SK-N-SH treated with all-trans-retinoic acid at 6 μM for 48 hours (cell line): ENCODE results near the gene POC1A.

ENCODE experiments used
- ATAC-seq: fragments of 200-7000 bp; cut with Tn5 transposase; 3 replicates; pipeline ENCODE4 v1.9.1; 2020; ENCODE audit warnings: mild to moderate bottlenecking, moderate library complexity
- ARNTL ChIP-seq: fragments of 450-650 bp; formaldehyde crosslinking; IDR thresholded peaks from 2 replicates; pipeline ENCODE4 v1.5.0; 2020; ENCODE audit warnings: low read depth, mild to moderate bottlenecking, moderate library complexity, borderline replicate concordance
- BACH2 ChIP-seq: fragments of 250-450 bp; sonication (Bioruptor Pico); IDR thresholded peaks from 2 replicates; pipeline ENCODE4 v1.9.0; 2021; ENCODE audit warnings: mild to moderate bottlenecking, borderline replicate concordance
- CREB5 ChIP-seq: fragments of 250-450 bp; sonication (Bioruptor Pico); IDR thresholded peaks from 2 replicates; pipeline ENCODE4 v1.5.1; 2020; ENCODE audit warnings: low read depth, mild to moderate bottlenecking, moderate library complexity
- CSDC2 ChIP-seq: fragments of 250-450 bp; sonication (Bioruptor Pico); IDR thresholded peaks from 2 replicates; pipeline ENCODE4 v1.5.0; 2020; ENCODE audit warnings: mild to moderate bottlenecking, moderate library complexity
- CSRNP3 ChIP-seq: fragments of 250-450 bp; sonication (Bioruptor Pico); IDR thresholded peaks from 2 replicates; pipeline ENCODE4 v1.5.1; 2021; ENCODE audit warnings: mild to moderate bottlenecking, moderate library complexity
- ESRRG ChIP-seq: fragments of 250-450 bp; sonication (Bioruptor Pico); IDR thresholded peaks from 2 replicates; pipeline ENCODE4 v1.6.1; 2021; ENCODE audit warnings: mild to moderate bottlenecking
- ISL1 ChIP-seq: fragments of 250-450 bp; sonication (Bioruptor Pico); IDR thresholded peaks from 2 replicates; pipeline ENCODE4 v2.1.2; 2022; ENCODE audit warnings: mild to moderate bottlenecking, moderate library complexity
- PATZ1 ChIP-seq: fragments of 250-450 bp; sonication (Bioruptor Pico); IDR thresholded peaks from 2 replicates; pipeline ENCODE4 v1.8.0; 2020; ENCODE audit warnings: mild to moderate bottlenecking, moderate library complexity, borderline replicate concordance
- PPARA ChIP-seq: fragments of 250-450 bp; sonication (Bioruptor Pico); IDR thresholded peaks from 2 replicates; pipeline ENCODE4 v1.5.0; 2020; ENCODE audit warnings: mild to moderate bottlenecking, borderline replicate concordance
- RARB ChIP-seq: fragments of 250-450 bp; sonication (Bioruptor Pico); IDR thresholded peaks from 2 replicates; pipeline ENCODE4 v1.8.0; 2021; ENCODE audit warnings: mild to moderate bottlenecking, moderate library complexity
- TOX ChIP-seq: fragments of 250-450 bp; sonication (Bioruptor Pico); IDR thresholded peaks from 2 replicates; pipeline ENCODE4 v1.8.0; 2021; ENCODE audit warnings: mild to moderate bottlenecking, moderate library complexity, borderline replicate concordance
- TSHZ2 ChIP-seq: fragments of 250-450 bp; sonication (Bioruptor Pico); IDR thresholded peaks from 2 replicates; pipeline ENCODE4 v1.5.0; 2020; ENCODE audit warnings: mild to moderate bottlenecking, moderate library complexity
- ZC3H10 ChIP-seq: fragments of 250-450 bp; sonication (Bioruptor Pico); IDR thresholded peaks from 2 replicates; pipeline ENCODE4 v1.5.1; 2021; ENCODE audit warnings: mild to moderate bottlenecking, moderate library complexity
- ZFP3 ChIP-seq: fragments of 250-450 bp; sonication (Bioruptor Pico); IDR thresholded peaks from 2 replicates; pipeline ENCODE4 v1.5.0; 2020; ENCODE audit warnings: mild to moderate bottlenecking, moderate library complexity
- ZFP30 ChIP-seq: fragments of 450-650 bp; formaldehyde crosslinking; IDR thresholded peaks from 2 replicates; pipeline ENCODE4 v1.5.0; 2022; ENCODE audit warnings: mild to moderate bottlenecking, moderate library complexity
- ZNF70 ChIP-seq: fragments of 450-650 bp; formaldehyde crosslinking; IDR thresholded peaks from 2 replicates; pipeline ENCODE4 v1.5.0; 2020; ENCODE audit warnings: mild to moderate bottlenecking, moderate library complexity

Gene POC1A

DNA sequence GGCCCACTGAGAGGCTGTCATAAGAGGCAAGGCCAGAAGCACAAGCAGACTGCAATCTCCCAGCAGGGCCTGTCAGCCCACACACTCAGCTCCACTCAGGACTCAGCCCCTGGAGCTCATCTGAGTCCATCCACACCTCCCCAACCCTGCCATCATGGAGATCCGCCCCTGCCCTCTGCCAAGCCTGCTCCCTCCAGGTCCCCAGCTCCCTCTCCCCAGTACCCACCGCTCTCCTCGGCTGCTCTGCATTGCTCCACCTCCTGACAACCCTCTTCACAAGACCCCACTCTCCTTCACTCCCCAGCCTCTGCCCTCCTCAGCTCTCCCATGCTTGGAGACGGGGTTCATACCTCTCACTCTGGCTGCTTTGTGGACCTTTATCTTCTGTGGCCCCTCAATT lies 11.1 kb downstream of the POC1A start:
- no peak for ATAC-seq
- TF ChIP-seq ZFP30 (no peak), TSHZ2 (CRISPR knock-in tag) (no peak), ZC3H10 (CRISPR knock-in tag) (no peak), ZFP3 (no peak), CSDC2 (CRISPR knock-in tag) (no peak), ISL1 (CRISPR knock-in tag) (no peak)
- TF ChIP-seq, all 23 proteins: peak for 0

DNA sequence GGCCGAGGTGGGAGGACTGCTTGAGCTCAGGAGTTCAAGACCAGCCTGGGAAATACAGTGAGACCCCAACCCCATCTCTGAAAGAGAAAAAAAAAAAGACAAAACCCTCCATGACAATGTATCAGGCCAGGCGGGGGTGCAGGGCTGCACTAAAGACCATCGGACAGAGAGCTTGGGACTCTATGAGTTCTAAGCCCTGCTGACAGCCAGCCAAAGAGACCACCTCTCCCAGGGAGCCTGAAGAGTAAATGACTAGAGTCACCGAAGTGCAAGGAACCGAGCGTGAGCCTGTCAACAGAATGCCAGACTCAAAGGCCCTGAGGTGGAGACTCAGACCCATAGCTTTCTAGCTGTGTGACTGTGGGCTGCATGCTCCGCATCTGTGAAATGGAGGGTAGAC lies 12.5 kb downstream of the POC1A start:
- ATAC-seq = no peak
- TF ChIP-seq ESRRG (CRISPR knock-in tag) (no peak), ZNF70 (CRISPR knock-in tag) (no peak), TSHZ2 (CRISPR knock-in tag) (no peak), PPARA (CRISPR knock-in tag) (no peak)

DNA sequence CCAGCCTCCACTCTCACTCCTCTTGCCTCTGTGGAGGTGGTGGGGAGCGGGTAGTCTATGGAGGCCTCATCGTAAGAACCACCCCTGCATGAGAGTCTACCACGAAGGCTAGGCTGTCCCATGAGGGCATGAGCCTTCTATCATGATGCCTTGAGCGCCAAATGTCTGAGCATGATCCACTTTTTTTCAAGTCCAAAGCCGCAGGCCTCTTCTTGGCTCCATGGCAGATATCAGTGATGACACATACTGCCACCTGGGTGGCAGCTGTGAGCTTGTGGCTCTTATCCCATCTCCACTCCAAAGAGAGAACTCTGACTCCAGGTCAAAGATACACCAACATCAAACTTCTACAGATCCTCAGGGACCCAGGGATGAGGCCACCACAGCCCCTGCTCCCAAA lies 13.5 kb downstream of the POC1A start:
- no peak for TF ChIP-seq PATZ1 (CRISPR knock-in tag)
- TF ChIP-seq CSRNP3 = no peak
- no peak for TF ChIP-seq RARB
- TF ChIP-seq BACH2 = no peak
- no peak for TF ChIP-seq CREB5 (CRISPR knock-in tag)
- no peak for TF ChIP-seq TOX
- TF ChIP-seq TSHZ2 (CRISPR knock-in tag) = no peak
- TF ChIP-seq ARNTL (CRISPR knock-in tag) = no peak
- TF ChIP-seq ZC3H10 (CRISPR knock-in tag) = no peak
- no peak for ATAC-seq
